Measurements from ENCODE around the gene VWA3B.
"Not testable (repeated sequence)": the region's sequence is repeated elsewhere in the genome, so short reads cannot be mapped to it uniquely, and the experiment has no call there.

- TF ChIP-seq EZH2 (IDR thresholded peaks at IDR 0.05); POLR2AphosphoS5 (IDR thresholded peaks at IDR 0.05; ENCODE audit: borderline replicate concordance, low read depth, low read length); FOXP2 (optimal IDR thresholded peaks at IDR 0.05; ENCODE audit: control extremely low read depth, extremely low read length, insufficient read depth): not testable (repeated sequence)
These were observed 181.3 kb downstream of the VWA3B start for GRCh38 chr2:98268225-98268624.
